Dermis microvascular lymphatic vessel endothelial cell (primary cell): ENCODE data around the gene STK17A. TPM values are rescaled to one million over a fixed set of nuclear protein-coding genes. Genes with fewer than 3 reads are reported as not detected.
A peak's percentile ranks its signal among the peaks of the same experiment; 100 is the strongest.

Source experiments
- DNase-seq, 2 donors: peaks; one replicate each; pipeline versions ENCODE4 v3.0.0 to v3.0.0-alpha.2; 2010; ENCODE audit warnings: low read depth in 2 of 2
- total RNA-seq: library from RNA; depleted of rRNA; stranded (reverse); fragments of >200 nt; gene quantifications from 2 replicates; pipeline ENCODE4 v1.2.1, GENCODE V29; 2014

Gene STK17A
- total RNA-seq = 28.4 and 33.5 TPM in 2 replicates

DNA sequence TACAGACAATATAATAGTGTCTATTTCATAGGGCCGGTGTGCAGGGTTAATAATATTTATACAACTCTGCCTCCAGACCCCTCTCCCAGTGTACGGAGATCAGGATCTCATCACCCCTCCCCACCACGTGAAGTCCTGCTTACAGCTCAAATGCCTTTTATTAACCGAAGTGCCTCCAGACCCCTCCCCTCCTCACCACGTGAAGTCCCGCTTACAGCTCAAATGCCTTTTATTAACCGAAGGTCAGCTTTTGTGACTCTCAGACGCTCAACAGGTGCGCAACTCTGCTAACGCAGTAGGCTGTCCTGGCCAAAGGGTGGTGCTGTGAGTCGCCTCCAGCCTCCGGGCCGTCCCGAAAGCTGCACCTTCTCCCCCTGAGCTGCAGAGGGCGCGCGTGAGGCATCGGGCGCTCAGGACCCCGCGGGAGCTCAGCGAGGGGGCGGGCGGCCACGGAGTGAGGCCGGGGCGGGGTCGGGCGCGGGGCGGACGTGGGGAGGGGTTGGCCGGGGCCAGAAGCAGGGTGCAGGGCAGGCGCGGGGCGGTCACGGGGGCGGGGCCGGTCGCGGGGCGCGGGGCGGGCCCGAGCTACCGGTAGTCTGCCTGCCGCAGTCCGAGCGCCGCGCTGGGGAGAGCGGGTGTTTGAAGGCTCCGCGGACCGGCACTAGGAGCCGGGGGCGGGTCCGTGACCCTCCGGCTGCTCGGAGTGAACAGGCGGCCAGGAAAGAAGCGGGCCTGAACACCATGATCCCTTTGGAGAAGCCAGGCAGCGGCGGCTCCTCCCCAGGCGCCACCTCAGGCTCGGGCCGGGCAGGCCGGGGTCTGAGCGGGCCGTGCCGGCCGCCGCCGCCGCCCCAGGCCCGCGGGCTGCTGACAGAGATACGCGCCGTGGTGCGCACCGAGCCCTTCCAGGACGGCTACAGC, at the start of gene STK17A:
TSS of gene STK17A (plus strand) at position 606 of the 921 bp plus-strand sequence. CDS start at position 742, 136 bp downstream.
- DNase-seq = peak; percentile 74 to 92

DNA sequence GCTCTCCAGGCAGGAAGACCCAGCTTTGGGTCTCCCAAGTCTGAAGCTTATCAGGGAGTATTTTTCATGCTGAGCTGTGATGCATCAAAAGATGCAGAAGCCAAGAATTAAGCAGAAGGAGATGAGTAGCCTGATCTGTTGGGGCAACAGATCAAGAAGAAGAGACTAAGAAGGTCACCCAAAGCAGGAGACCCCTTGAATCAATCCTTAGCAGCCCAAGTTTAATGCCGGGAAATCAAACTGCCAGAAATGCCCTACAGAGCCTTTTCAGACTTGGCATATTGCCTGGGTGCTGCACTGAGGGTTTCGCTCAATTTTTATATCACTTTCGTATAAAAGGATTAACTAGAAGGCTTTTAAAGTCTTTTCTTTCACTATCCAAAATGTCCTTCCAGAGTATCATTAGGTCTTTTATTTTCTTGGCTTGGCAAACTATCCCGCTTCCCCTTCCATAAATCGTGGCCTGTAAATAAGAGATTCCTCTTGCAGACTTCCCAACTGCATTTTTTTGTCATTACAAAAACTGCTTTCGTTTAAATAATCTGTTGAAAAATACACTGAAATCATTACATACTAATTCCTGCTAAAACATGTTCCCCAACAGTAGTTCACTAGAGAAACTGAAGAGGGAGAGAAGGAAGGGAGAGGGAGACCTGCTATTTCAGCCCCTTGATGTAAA, 49.0 kb upstream of the STK17A start:
- no peak for DNase-seq

DNA sequence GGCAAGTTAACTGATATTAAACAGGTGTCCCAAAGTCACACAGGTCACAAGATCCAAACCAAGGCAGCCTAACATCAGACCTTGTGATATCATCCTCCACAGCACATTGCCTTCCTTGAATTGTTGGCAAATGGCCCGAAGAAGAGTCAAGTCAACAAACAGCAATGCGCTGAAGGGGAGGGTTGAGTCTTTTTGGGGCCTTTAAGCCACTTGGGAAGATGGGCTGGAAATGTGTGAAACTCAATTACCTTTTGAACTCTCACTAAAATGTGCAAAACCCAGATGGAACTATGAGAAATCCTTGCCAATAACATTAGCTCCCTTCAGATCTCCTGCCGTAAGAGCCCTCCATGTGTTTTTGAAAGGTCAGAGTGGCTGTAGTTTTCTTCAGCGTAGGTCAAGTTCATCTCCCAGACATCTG, 47.9 kb upstream of the STK17A start:
- DNase-seq = no peak

DNA sequence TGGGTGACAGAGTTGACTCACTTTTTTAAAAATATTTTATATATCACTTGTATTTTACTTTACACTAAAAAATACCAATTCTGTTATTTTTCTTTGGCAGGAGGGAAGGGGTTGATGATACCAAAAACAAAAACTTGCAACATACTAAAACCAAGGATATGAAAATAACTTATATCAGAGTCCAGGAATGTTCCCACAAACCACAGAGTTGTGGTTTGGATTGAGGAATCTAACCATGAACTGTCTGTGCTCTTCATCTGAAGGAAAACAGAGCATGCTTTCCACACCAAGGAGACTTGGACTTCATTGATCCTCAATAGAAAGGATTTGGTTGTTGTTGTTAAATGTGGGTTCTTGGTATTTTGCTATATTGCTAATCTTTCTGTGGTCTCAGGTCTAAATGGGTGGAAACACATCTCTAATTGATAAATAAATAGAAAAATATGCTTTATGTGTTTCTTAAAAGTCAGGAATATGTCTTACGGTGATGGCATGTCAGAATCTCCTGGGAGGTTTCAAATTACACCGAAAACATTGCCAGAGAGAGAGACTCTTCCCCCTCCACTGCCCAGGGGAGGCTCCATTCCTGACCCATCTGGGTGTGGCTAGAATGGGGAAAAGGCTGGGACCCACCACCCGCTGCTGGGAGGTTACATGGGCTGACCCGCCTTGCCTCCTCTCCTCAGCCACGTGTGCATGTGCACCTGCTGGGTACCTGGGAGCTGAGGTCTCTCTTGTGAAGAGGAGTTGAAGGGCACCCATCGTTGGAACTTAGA, 46.9 kb upstream of the STK17A start:
- DNase-seq = no peak

DNA sequence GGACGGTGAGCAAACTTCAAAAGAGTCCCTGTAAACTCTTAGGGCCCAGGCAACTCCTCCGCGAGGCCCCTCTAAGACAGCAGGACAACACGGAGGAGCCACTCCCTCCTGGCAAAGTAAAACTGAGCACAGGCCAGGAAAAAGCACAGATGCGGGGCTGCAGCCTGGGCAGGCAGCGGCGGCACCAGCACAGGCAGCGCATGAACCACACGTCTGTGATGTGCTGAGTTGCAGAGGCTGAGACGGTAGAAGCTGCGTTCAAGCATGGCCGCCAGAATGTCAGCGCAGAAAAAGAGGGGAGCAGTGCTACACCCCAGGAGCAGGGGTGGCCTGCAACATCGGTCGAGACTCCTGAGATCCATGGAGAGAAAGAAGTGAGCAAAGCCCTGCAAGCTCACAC, 46.1 kb upstream of the STK17A start:
- no peak for DNase-seq

DNA sequence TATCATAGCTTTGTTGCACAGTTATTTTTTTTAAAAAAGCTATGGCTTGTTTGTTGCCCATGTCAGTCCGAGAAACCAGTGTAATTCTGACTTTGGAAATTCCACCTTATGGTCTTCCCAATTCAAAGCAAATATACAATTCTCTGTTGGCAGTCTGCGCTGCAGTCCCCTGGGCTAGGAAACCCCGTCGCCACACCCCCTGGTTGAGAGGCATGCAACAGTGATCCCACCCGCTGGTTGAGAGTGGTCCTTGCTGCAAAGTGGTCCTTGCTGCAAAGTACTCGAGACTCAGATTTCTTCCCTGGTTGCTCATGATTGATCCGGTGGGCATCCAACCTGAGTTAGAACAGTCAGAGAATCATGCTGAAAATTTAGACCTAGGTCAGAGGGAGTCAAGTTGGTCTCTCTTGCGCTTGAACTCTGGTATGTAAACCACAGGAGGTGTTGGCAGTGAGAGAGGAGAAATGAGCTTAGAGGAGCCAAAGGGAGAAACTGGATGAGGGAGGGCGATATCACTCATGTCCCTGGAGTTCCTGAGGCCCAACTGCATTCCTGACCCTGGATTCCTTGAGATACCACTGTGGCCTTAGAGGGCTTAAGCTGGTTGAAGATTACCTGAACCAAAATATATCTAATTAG, 45.0 kb upstream of the STK17A start:
- no peak for DNase-seq

DNA sequence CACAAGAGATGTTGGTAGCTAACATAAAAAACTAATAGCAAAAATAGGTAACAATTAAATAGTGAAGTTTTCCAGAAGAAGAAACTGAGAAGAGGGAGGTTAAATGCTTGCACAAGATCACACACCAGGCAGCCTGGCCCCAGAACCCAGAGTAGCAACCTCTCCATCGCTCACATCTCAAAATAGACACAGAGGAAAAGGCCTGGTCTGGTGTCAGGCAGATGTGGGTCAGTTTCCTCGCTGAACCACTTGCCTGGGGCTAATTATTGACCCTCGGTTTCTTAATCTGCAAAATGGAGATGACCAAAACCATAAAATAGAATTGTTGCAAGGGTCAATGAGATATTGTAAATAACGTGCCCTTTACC, 44.5 kb upstream of the STK17A start:
- DNase-seq = no peak

DNA sequence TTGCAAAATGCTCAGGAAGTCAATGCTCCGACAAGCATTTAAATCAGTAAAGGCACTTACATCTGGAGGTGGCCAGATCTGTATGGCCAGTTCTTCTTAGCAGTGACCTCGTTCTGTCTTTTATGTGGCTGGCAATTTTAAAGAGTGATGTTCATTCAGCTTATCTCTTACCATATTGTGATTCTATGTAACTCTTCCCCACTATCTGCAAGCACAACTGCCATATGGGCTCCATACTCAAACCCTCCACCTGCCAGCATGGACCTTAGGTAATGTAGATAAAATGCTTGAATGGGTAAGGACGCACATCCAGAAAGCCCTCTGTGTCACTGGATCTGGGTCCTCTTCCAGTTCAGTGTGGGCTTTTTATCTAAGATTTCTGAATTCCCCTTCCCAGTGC, 42.4 kb upstream of the STK17A start:
- no peak for DNase-seq

DNA sequence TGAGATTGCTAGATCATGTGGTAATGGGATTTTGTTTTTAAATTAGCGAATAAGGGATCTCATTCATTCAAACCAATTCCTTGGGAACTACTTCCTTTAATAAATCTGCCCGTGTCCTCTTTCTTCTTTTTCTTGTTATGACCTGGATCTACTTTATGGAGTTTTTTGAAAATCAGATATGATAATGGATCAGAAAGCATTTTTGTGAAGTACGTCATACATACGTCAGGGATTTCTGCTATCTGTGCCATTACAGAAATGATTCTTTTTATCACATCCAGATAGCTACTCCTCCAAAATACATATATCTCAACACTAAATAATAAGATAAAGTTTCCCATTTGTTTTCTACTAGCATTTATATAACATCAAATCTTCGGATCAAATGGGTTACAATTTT, 40.2 kb upstream of the STK17A start:
- DNase-seq = no peak

DNA sequence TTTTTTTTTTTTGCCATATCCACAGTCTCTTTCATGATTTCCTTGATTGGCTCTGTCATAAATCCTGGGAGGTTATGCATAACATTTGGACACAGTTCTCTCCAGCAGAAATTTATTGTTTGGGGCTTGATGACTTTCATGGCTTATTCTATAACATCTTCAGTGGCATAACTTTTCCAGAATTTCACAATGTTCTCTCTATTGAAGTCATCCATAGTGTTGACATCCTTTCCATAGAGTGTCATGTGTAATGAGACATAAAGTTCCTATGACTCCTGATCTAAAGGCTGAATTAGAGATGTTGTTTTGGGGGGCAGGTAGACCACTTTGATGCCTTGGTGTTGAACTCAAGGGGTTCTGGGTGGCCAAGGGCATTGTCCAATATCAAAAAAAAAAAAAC, 36.7 kb upstream of the STK17A start:
- no peak for DNase-seq

DNA sequence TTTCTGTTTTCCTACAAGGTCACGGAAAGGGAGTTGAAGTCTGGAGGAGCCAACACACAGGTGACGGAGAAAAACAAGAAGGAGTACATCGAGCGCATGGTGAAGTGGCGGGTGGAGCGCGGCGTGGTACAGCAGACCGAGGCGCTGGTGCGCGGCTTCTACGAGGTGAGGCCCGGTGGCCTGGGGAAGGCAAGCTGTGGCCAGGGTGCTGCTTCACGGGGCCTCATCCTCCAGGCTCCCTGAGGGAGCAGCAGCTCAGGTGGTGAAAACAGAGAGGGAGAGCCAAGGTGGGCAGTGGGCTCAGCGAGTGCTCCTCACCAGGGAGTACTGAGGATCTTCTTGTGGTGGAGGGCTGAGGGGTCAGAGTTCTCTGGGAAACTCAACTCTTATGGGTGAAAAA, 32.5 kb upstream of the STK17A start:
- no peak for DNase-seq

DNA sequence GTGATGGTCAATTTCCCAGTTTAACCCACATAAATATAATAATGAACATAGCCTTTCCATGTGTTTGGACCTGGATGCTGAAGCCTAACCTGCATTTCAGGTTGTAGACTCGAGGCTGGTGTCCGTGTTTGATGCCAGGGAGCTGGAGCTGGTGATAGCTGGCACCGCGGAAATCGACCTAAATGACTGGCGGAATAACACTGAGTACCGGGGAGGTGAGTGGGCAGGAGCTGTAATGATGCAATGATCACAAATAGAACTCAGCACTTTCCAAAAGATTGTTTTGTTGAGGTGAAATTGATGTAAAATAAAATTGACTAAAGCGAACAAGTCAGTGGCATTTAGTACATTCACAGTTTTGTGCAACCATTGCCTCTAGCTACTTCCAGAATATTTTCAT, 30.8 kb upstream of the STK17A start:
- DNase-seq = no peak

DNA sequence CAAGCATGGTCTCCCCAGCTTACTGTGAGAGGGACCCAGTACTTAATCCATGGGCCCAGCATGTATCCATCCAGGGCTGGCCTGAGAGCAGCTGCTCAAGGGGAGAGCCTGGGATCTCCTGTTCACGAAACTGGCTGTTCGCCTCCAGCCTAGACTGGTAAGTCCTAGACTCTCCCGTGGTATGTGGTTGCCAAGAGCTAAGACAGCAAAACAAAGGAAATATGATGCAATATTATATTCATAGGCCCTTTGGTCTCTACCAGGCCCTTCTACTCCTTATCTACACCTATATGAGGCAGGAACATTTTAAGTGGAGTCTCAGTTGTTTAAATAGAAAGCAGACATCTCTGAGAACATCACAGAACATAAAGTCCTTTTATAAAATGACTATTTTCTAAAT, 28.9 kb upstream of the STK17A start:
- DNase-seq = no peak

DNA sequence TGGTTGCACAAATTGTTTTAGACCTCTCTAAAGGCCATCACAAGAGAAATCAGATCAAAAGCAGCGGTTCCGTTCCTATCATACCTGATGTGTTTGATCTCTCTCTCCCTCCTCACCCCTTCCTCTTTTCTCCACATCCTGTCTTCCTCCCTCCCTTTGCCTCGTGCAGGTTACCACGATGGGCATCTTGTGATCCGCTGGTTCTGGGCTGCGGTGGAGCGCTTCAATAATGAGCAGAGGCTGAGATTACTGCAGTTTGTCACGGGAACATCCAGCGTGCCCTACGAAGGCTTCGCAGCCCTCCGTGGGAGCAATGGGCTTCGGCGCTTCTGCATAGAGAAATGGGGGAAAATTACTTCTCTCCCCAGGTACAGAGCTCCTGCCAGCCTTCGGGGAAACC, 28.5 kb upstream of the STK17A start:
- DNase-seq = no peak

DNA sequence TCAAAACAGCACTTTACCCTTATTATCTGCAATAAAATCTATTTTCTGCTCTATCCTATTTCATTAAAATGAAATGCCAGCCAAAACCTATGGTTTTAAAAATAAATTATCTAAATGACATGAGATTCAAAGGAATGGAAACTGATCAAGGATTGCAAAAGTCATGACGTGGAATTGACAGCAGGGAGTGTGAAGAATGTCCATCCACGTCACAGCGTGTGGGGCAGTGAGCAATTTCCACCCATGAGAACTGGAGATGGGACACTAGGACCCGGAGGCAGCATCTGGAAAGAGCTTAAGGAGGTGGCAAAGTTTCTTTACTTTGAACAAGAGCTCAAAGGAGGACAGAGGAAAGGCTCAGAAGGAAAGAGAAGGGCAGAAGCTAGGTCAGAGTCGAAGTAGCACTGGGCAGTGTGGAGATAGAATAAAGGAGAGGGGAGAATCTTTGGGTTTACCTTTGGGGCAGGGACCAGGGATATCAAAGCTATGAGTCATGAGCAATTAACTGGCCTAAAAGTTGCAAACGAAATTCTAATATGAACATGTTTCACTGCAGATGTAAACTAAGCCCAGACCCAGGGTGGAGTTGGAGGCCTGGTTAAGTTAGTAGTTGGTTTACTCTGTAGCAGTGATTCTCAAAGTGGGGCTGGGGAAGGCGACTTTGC, 24.9 kb upstream of the STK17A start:
- no peak for DNase-seq

DNA sequence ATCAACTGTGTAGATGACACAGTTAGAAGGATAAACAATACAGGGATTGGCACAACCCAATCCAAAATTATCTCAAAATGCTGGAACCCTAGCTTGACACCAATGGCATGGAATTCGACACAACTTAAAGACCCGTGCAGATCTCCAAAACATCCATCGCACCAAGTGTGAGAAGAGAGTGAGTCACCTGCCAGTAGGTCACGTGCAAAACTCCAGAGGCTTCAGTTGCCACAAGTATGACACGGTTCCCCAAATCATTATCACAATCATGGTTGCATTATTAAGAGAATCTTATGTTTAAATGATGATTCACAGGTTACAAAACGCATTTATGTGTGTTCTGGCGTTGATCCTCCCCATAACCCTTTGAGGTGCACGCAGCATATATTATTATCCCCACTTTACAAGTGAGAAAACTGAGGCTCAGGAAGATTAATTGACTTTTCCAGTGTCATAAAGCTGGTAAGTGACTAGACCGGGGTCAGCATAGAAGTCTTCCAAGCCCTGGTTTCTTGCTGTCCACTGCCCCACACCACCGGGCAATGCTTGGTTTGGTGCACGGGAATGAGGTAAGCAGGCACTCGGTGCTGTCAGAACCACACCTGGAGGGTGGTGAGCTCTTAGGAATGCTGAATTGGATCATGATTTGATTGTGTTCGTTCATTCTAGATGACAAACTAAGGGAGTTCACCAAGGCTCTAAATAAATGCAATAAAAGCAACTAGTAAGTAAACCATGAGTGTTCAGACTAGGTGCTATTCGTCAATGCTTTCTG, 23.6 kb upstream of the STK17A start:
- DNase-seq = no peak

DNA sequence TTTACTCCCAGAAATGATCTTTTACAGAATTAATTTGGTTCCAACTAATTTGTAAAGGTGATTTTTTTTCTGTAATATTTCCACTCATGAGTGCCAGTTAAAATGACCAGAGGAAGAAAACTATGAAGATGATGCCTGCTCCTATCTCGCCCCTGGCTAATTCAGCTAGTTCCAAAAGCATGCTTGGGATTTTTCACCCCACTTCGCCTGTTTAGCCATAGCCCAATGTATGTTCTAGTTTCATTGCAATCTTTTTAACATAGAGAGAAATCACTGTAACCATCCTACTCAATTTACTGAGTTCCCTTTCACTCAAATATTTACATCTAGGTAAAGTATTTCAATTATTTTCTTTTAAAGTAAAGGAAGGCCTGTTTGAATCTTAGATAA, 23.0 kb upstream of the STK17A start:
- DNase-seq = no peak

DNA sequence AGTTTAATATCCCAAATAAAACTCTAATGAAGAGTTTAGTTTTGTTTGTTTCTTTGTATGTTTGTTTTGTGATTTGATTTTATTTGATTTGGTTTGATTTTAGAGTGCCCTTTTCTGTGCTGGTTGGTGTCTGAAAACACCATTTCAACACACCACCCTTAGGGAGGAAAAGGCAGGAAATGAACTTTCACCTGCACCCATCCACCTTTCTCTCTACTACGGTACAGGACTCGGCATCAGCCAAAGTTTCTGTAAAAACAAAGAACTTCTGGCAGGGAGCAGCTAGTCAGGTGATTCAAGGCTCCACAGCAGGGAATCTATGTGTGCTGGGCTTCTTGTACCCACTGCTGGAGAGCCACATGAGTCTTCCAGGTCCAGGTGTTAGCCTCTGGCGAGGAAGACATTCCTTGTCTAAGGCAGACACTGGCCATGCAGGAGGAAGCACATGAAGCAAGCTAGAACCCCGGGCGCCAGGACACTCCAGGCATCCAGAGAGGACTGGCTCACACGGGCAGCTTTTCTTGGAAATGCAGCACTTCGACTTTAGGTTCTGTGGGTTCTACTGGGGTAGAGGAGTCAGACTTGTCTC, 22.1 kb upstream of the STK17A start:
- DNase-seq = no peak

DNA sequence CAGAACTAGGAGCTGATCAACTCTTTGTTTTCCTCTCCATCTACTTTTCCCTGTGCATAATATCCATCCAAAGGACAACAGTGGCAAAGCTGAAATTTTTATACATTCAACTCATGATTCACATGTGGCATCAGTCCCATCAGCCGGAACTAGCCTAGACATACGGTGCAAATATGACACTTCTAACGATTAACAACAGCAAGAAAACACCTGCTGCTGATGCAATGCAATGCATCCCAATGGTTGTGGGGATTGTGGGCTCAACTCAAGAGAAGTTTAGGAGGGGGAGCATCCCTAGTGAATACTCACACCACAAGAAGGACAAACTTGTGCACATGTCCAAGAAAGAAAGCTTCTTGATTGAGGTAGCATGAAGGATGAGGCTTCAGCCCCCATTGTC, 20.5 kb upstream of the STK17A start:
- DNase-seq = no peak

DNA sequence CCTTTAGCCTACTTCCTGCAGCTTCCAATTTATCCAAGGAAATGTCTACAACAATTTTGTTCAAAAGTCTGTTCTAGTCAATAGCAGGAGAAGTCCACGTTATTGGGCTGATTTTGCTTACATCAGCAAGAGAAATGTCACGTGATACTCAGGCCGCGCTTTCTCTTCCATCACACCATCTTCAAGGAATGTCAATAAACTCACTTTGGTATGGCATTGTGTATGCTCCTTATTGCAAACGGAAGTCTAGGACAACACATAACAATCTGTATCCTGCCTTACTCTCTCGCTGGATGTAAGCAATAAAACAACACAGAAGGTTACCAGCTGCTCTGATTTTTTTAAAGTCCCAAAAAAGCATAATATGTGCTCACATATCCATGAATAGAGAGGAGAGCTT, 17.1 kb upstream of the STK17A start:
- peak in 1 of 2 donors; percentile 28 for DNase-seq
